HUDEP-2 (cell line): ENCODE measurements around the gene OR7C1.
"Not testable (repeated sequence)": the region's sequence is repeated elsewhere in the genome, so short reads cannot be mapped to it uniquely, and the experiment has no call there.

Source experiments
- DNase-seq, 76 experiments: peaks; one replicate each; lab custom pipeline; 2025; ENCODE audit not compliant: unreplicated experiment in 76 of 76; lab: John Stamatoyannopoulos, UW

Gene OR7C1

GRCh38 chr19:14835011-14835410 is at the start of gene OR7C1, which contains the start of gene OR7A5:
TSS of gene OR7C1 (minus strand) at chr19:14835185. CDS start at chr19:14800136, 35,049 bp downstream.
TSS of gene OR7A5 (minus strand) at chr19:14835185. CDS start at chr19:14828241, 6,944 bp downstream.
- DNase-seq = no peak

- DNase-seq = peak in 15 of 76 experiments; percentile 3 to 60 (median 16)
These were observed 36.7 kb upstream of the OR7C1 start for GRCh38 chr19:14871619-14872230.

- DNase-seq = no peak
These were observed 33.5 kb upstream of the OR7C1 start for GRCh38 chr19:14868497-14868896.

GRCh38 chr19:14848822-14849221 is 13.8 kb upstream of the OR7C1 start, which contains the start of gene OR7A10:
TSS of gene OR7A10 (minus strand) at chr19:14848922. CDS start at chr19:14841877, 7,045 bp downstream.
- no peak for DNase-seq

GRCh38 chr19:14843578-14843977 is 8.6 kb upstream of the OR7C1 start:
- no peak for DNase-seq

GRCh38 chr19:14843169-14843568 is 8.2 kb upstream of the OR7C1 start:
- no peak for DNase-seq

GRCh38 chr19:14840206-14840605 is 5.2 kb upstream of the OR7C1 start:
- no peak for DNase-seq

GRCh38 chr19:14837391-14837790 is 2.4 kb upstream of the OR7C1 start:
- DNase-seq = no peak

GRCh38 chr19:14830702-14831101 is 4.3 kb downstream of the OR7C1 start:
- peak in 73 of 76 experiments; percentile 49 to 96 (median 83) for DNase-seq

- no peak for DNase-seq
These were observed 9.0 kb downstream of the OR7C1 start for GRCh38 chr19:14826006-14826405.

GRCh38 chr19:14821937-14822336 is 13.0 kb downstream of the OR7C1 start:
- no peak for DNase-seq

- no peak for DNase-seq
These were observed 16.4 kb downstream of the OR7C1 start for GRCh38 chr19:14818588-14818987.

- no peak for DNase-seq
These were observed 17.9 kb downstream of the OR7C1 start for GRCh38 chr19:14817052-14817451.

GRCh38 chr19:14814982-14815652 is 19.9 kb downstream of the OR7C1 start:
- DNase-seq = no peak

GRCh38 chr19:14809272-14810057 is 25.5 kb downstream of the OR7C1 start:
- no peak for DNase-seq

GRCh38 chr19:14804765-14805164 is 30.2 kb downstream of the OR7C1 start:
- DNase-seq = no peak

- DNase-seq = peak in 1 of 76 experiments; percentile 4
These were observed 36.2 kb downstream of the OR7C1 start for GRCh38 chr19:14798760-14799159.

GRCh38 chr19:14796021-14796420 is 39.0 kb downstream of the OR7C1 start:
- no peak for DNase-seq

GRCh38 chr19:14795078-14795721 is 39.8 kb downstream of the OR7C1 start:
- peak in 26 of 76 experiments; percentile 5 to 47 (median 18) for DNase-seq

- DNase-seq = not testable (repeated sequence)
These were observed 42.7 kb downstream of the OR7C1 start for GRCh38 chr19:14792250-14792649.

GRCh38 chr19:14786421-14786851 is 48.5 kb downstream of the OR7C1 start:
- peak in 41 of 76 experiments; percentile 10 to 66 (median 39) for DNase-seq
